Activated B cell treated with CpG ODN at 0.5 μM for 24 hours (primary cell): ENCODE measurements around the gene RBMS3. TPM values are rescaled to one million over a fixed set of nuclear protein-coding genes. Genes with fewer than 3 reads are reported as not detected.

Experiments
- ATAC-seq: fragments of 200-7000 bp; cut with Tn5 transposase; one replicate; pipeline ENCODE4 v1.10.0; 2021; ENCODE audit warnings: low read depth, mild to moderate bottlenecking, moderate library complexity
- CTCF ChIA-PET: fragments of 350-600 bp; sonication (Branson Sonifier 250); formaldehyde crosslinking; loops from one replicate; lab custom pipeline; 2021; ENCODE audit warnings: antibody characterized with exemption; lab: Charles Lee
- POLR2A ChIA-PET: fragments of 350-600 bp; sonication (Branson Sonifier 250); formaldehyde crosslinking; loops from one replicate; lab custom pipeline; 2021; ENCODE audit warnings: antibody characterized with exemption; lab: Charles Lee
- DNase-seq: peaks from one replicate; pipeline ENCODE4 v3.0.0; 2022
- H3K27ac Mint-ChIP-seq: one replicate; pipeline ENCODE4 v1.8.0; 2020; ENCODE audit warnings: mixed read lengths
- H3K27me3 Mint-ChIP-seq: one replicate; pipeline ENCODE4 v1.8.0; 2021; ENCODE audit warnings: mixed read lengths
- H3K36me3 Mint-ChIP-seq: one replicate; pipeline ENCODE4 v1.8.0; 2021; ENCODE audit warnings: low read depth, mixed read lengths
- H3K4me1 Mint-ChIP-seq: one replicate; pipeline ENCODE4 v1.8.0; 2021; ENCODE audit warnings: mixed read lengths
- H3K4me3 Mint-ChIP-seq: one replicate; pipeline ENCODE4 v1.8.0; 2020; ENCODE audit warnings: mild to moderate bottlenecking, mixed read lengths
- H3K9me3 Mint-ChIP-seq: one replicate; pipeline ENCODE4 v1.8.0; 2020; ENCODE audit warnings: mixed read lengths
- intact Hi-C: fragments of 100-400 bp; cut with micrococcal nuclease; formaldehyde crosslinking; loops from one replicate; pipeline ENCODE4 v1.15.1; 2024
- total RNA-seq: library from RNA; stranded (reverse); gene quantifications from 2 replicates; pipeline ENCODE4 v1.2.3, GENCODE V29; 2022
- TF ChIP-seq, protein P1 (sequence below): fragments of 200-600 bp; IDR thresholded peaks from one replicate; pipeline ENCODE4 v1.8.0; 2022; ENCODE audit warnings: antibody characterized with exemption, mild to moderate bottlenecking

Gene RBMS3
- total RNA-seq, 1 donor from 2014 or later: 0.31 TPM

DNA sequence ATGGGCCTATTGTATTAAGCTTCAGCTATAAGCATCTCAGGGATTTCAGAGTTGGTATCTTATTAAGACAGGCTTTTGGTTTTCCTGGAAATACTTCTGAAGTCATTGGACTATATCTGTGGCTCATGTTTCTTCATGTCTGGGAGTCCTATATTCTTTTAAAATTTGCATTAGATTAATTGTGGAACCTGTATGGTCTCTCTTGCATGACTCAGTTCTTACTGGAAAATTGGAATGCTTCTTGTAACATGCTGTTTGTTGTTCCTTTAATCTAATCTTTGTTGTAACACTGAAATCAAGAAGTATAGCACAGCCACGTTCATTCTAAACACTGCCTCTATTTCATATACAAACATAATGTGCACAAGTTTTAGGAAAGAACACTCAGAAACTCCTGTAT, 208.1 kb downstream of the RBMS3 start:
- ChIA-PET CTCF (no interaction called here), POLR2A (no interaction called here)
- Mint-ChIP-seq H3K27me3 (no peaks in the 10 kb centered on the region), H3K27ac (no peak overlapping the region), H3K4me1 (no peaks in the 10 kb centered on the region), H3K36me3 (no peaks in the 10 kb centered on the region), H3K9me3 (peaks cover 9% of the 10 kb centered on the region), H3K4me3 (no peak overlapping the region)
- no peak for ATAC-seq
- intact Hi-C loops: no loop called here
- TF ChIP-seq, protein P1, sequence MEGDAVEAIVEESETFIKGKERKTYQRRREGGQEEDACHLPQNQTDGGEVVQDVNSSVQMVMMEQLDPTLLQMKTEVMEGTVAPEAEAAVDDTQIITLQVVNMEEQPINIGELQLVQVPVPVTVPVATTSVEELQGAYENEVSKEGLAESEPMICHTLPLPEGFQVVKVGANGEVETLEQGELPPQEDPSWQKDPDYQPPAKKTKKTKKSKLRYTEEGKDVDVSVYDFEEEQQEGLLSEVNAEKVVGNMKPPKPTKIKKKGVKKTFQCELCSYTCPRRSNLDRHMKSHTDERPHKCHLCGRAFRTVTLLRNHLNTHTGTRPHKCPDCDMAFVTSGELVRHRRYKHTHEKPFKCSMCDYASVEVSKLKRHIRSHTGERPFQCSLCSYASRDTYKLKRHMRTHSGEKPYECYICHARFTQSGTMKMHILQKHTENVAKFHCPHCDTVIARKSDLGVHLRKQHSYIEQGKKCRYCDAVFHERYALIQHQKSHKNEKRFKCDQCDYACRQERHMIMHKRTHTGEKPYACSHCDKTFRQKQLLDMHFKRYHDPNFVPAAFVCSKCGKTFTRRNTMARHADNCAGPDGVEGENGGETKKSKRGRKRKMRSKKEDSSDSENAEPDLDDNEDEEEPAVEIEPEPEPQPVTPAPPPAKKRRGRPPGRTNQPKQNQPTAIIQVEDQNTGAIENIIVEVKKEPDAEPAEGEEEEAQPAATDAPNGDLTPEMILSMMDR: no peak
- no peak for DNase-seq

GRCh38 chr3:29493109-29493508, 212.2 kb downstream of the RBMS3 start:
- H3K36me3 Mint-ChIP-seq: no peaks in the 10 kb centered on the region
- no peak for DNase-seq
- intact Hi-C loops: no loop called here
- H3K9me3 Mint-ChIP-seq: peaks cover 13% of the 10 kb centered on the region
- no peaks in the 10 kb centered on the region for H3K27me3 Mint-ChIP-seq
- TF ChIP-seq, protein P1: no peak
- CTCF ChIA-PET: no interaction called here
- no peak overlapping the region for H3K4me3 Mint-ChIP-seq
- no peak overlapping the region for H3K27ac Mint-ChIP-seq
- no peak for ATAC-seq
- H3K4me1 Mint-ChIP-seq: no peaks in the 10 kb centered on the region
- POLR2A ChIA-PET: no interaction called here

DNA sequence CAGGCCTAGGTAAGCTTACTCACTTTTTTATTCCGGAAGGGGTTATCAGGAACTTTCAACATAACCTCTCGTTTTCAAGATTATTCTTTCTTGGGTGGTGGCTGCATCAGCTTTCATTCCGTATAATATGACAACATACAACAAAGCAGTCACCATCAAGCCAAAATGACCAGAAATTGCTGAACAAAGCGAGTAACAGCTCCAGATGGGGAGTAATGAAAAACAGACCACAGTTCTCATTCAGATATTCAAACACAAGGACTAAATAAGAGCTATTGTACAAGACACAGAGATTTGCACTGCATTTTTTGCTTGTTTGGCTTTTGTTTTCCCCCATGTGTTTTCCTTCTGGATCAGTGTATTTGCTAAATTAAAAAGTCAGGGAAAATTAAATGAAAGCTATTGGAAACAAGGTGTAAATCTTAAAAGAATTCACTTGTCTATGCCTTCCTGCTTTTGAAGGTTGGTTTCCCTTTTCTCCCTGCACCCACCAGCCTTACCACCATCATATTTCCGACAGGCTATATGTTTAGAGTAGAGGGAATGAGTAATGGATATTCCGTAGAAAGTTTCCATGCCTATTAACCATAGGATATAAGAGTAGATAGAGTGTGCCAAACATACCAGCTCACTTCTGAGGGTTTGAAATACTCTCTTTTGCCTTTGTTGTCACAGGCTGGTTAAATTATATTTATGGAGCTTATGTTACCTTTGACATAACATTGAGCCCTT, 213.6 kb downstream of the RBMS3 start:
- POLR2A ChIA-PET: no interaction called here
- no peaks in the 10 kb centered on the region for H3K4me1 Mint-ChIP-seq
- H3K36me3 Mint-ChIP-seq: no peaks in the 10 kb centered on the region
- H3K4me3 Mint-ChIP-seq: no peak overlapping the region
- no peak for ATAC-seq
- intact Hi-C loops: no loop called here
- no peak for DNase-seq
- no peak overlapping the region for H3K27ac Mint-ChIP-seq
- CTCF ChIA-PET: no interaction called here
- TF ChIP-seq, protein P1: no peak
- H3K27me3 Mint-ChIP-seq: no peaks in the 10 kb centered on the region
- peaks cover 13% of the 10 kb centered on the region for H3K9me3 Mint-ChIP-seq

- Mint-ChIP-seq H3K27ac (no peak overlapping the region), H3K9me3 (peaks cover 6% of the 10 kb centered on the region), H3K27me3 (no peaks in the 10 kb centered on the region), H3K4me3 (no peak overlapping the region), H3K36me3 (no peaks in the 10 kb centered on the region), H3K4me1 (no peaks in the 10 kb centered on the region)
- ATAC-seq: no peak
- TF ChIP-seq, protein P1: no peak
- ChIA-PET POLR2A (no interaction called here), CTCF (no interaction called here)
- intact Hi-C loops: no loop called here
- DNase-seq: no peak
Measured at GRCh38 chr3:29497282-29497681, 216.4 kb downstream of the RBMS3 start.

DNA sequence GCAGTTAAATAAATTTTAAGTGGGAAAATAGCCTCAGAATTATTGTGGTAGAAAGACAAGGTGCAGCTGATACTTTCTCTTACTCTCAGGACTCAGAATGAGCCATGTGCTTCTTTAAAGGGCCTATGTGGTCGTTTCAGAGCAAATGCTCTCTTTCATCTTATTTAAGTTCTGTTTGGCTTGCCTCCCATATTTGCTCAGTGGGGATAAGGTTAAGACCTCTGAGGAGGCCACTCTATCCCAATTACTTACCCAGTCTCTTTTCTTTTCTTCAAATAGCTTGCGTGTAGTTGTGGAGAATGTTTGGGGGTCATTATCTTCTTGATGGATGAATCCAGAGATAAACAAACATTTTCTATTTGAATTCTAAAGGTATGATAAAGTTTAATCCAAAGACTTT, 221.9 kb downstream of the RBMS3 start:
- Mint-ChIP-seq H3K9me3 (no peaks in the 10 kb centered on the region), H3K4me3 (no peak overlapping the region), H3K4me1 (no peaks in the 10 kb centered on the region), H3K36me3 (no peaks in the 10 kb centered on the region), H3K27ac (no peak overlapping the region), H3K27me3 (no peaks in the 10 kb centered on the region)
- DNase-seq (no peak), ATAC-seq (no peak)
- TF ChIP-seq, protein P1: no peak
- intact Hi-C loops: no loop called here
- POLR2A ChIA-PET: no interaction called here
- CTCF ChIA-PET: no interaction called here
